GM12878 (cell line): Measurements from ENCODE around the gene SPIRE2. TPM values are rescaled to one million over a fixed set of nuclear protein-coding genes. Genes with fewer than 3 reads are reported as not detected.

ENCODE experiments used
- LARP7 ChIP-seq: fragments of 450-650 bp; IDR thresholded peaks from 2 replicates; pipeline ENCODE4 v1.6.1; 2017; ENCODE audit warnings: mild to moderate bottlenecking
- NFYA ChIP-seq: IDR thresholded peaks from 2 replicates; pipeline ENCODE4 v1.6.1; 2011; ENCODE audit warnings: low read depth, mild to moderate bottlenecking, low read length, improper control_type of control experiment, borderline replicate concordance
- NR2F1 ChIP-seq: fragments of 450-650 bp; conservative IDR thresholded peaks from 2 replicates; pipeline ENCODE4 v1.6.1; 2017; ENCODE audit warnings: mild to moderate bottlenecking
- POLR2AphosphoS5 ChIP-seq: IDR thresholded peaks from 2 replicates; pipeline ENCODE4 v1.6.1; 2011; ENCODE audit warnings: mild to moderate bottlenecking, low read length, inconsistent platforms
- POU2F2 ChIP-seq: IDR thresholded peaks from 3 replicates; pipeline ENCODE4 v1.6.1; 2011; ENCODE audit warnings: low read depth, mild to moderate bottlenecking, low read length, borderline replicate concordance
- RELA ChIP-seq: fragments of 450-650 bp; IDR thresholded peaks from 2 replicates; pipeline ENCODE4 v1.8.0; 2014; ENCODE audit warnings: borderline replicate concordance; ENCODE audit not compliant: partially characterized antibody
- RUNX3 ChIP-seq: IDR thresholded peaks from 2 replicates; pipeline ENCODE4 v1.6.1; 2012; ENCODE audit warnings: low read length, inconsistent platforms
- YBX1 ChIP-seq: fragments of 450-650 bp; IDR thresholded peaks from 2 replicates; pipeline ENCODE4 v1.6.1; 2016; ENCODE audit warnings: antibody characterized with exemption
- polyA plus RNA-seq, 11 experiments: library from polyadenylated mRNA; depleted of rRNA in 4 of 11; unstranded in 6 of 11; stranded (reverse) in 5 of 11; fragments of >200 nt; fragmentation: Nextera tagmentation in 4 of 11; fragmentation: Illumina TruSeq in 1 of 11; extraction: Ambion mirVana in 4 of 11; extraction: Trizol in 1 of 11; gene quantifications; 1 replicate in 1 of 11; 2 replicates in 10 of 11; pipeline versions ENCODE4 v1.2.1 to v1.2.3, GENCODE V29; 2011 to 2016; ENCODE audit warnings: inconsistent platforms in 2 of 11, missing spikeins in 2 of 11, low read depth in 1 of 11
- total RNA-seq, 4 experiments: library from RNA; depleted of rRNA in 3 of 4; stranded (reverse); fragments of >200 nt in 3 of 4; fragmentation: Illumina TruSeq in 1 of 4; extraction: Trizol in 1 of 4; gene quantifications; 2 replicates each; pipeline versions ENCODE4 v1.2.1 to v1.2.3, GENCODE V29; 2013 to 2021
- TF ChIP-seq, protein P1 (sequence below): fragments of 450-650 bp; IDR thresholded peaks from 2 replicates; pipeline ENCODE4 v1.6.1; 2017; ENCODE audit warnings: antibody characterized with exemption, mild to moderate bottlenecking, moderate library complexity
- TF ChIP-seq, protein P2 (sequence below): fragments of 450-650 bp; IDR thresholded peaks from 2 replicates; pipeline ENCODE4 v1.6.1; 2016; ENCODE audit warnings: mild to moderate bottlenecking
- TF ChIP-seq, protein P3 (sequence below): fragments of 450-650 bp; conservative IDR thresholded peaks from 2 replicates; pipeline ENCODE4 v1.6.1; 2017; ENCODE audit warnings: mild to moderate bottlenecking, moderate library complexity

The SPIRE2 gene
- total and polyA plus RNA-seq, 10 of the 15 experiments (the other 5 are each of a cell fraction or from before 2014, with no cell fraction given): 0.03 to 0.64 (median 0.27) TPM; not detected in 1

DNA sequence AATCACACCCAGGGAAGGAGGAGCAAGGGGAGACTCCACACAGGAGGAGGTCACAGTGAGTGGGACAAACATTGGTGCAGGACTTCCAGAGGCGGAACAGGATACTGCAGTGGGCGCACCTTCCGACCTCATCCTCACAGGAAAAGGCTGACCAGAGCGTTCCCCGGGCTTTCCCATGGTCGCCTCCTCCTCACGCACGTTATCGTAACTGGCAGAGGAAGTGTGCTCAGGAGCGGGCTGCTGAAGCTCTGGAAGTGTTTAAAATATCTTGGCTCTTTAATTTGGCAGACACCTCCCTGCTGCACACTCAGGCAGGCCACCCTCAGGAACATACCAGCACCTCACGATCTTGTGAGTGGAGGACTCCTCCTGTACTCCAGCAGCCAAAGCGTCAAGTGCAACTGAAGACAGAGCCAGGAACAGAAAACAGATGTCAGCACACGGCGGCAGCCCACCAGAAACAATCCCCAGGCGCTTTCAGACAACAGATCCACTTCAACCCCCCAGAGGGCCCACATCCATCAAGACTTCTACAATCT, 29.4 kb upstream of the SPIRE2 start (continued):
- TF ChIP-seq, protein P1, sequence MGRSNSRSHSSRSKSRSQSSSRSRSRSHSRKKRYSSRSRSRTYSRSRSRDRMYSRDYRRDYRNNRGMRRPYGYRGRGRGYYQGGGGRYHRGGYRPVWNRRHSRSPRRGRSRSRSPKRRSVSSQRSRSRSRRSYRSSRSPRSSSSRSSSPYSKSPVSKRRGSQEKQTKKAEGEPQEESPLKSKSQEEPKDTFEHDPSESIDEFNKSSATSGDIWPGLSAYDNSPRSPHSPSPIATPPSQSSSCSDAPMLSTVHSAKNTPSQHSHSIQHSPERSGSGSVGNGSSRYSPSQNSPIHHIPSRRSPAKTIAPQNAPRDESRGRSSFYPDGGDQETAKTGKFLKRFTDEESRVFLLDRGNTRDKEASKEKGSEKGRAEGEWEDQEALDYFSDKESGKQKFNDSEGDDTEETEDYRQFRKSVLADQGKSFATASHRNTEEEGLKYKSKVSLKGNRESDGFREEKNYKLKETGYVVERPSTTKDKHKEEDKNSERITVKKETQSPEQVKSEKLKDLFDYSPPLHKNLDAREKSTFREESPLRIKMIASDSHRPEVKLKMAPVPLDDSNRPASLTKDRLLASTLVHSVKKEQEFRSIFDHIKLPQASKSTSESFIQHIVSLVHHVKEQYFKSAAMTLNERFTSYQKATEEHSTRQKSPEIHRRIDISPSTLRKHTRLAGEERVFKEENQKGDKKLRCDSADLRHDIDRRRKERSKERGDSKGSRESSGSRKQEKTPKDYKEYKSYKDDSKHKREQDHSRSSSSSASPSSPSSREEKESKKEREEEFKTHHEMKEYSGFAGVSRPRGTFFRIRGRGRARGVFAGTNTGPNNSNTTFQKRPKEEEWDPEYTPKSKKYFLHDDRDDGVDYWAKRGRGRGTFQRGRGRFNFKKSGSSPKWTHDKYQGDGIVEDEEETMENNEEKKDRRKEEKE: no peak
- TF ChIP-seq RELA: no peak
- TF ChIP-seq LARP7: no peak
- TF ChIP-seq POU2F2: no peak
- TF ChIP-seq RUNX3: no peak
- no peak for TF ChIP-seq NR2F1
- TF ChIP-seq, protein P2, sequence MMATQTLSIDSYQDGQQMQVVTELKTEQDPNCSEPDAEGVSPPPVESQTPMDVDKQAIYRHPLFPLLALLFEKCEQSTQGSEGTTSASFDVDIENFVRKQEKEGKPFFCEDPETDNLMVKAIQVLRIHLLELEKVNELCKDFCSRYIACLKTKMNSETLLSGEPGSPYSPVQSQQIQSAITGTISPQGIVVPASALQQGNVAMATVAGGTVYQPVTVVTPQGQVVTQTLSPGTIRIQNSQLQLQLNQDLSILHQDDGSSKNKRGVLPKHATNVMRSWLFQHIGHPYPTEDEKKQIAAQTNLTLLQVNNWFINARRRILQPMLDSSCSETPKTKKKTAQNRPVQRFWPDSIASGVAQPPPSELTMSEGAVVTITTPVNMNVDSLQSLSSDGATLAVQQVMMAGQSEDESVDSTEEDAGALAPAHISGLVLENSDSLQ: no peak
- TF ChIP-seq YBX1: no peak
- TF ChIP-seq NFYA: no peak
- TF ChIP-seq, protein P3, sequence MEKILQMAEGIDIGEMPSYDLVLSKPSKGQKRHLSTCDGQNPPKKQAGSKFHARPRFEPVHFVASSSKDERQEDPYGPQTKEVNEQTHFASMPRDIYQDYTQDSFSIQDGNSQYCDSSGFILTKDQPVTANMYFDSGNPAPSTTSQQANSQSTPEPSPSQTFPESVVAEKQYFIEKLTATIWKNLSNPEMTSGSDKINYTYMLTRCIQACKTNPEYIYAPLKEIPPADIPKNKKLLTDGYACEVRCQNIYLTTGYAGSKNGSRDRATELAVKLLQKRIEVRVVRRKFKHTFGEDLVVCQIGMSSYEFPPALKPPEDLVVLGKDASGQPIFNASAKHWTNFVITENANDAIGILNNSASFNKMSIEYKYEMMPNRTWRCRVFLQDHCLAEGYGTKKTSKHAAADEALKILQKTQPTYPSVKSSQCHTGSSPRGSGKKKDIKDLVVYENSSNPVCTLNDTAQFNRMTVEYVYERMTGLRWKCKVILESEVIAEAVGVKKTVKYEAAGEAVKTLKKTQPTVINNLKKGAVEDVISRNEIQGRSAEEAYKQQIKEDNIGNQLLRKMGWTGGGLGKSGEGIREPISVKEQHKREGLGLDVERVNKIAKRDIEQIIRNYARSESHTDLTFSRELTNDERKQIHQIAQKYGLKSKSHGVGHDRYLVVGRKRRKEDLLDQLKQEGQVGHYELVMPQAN: no peak
- TF ChIP-seq POLR2AphosphoS5: no peak
